Duodenal mucosa (tissue), 2 donors: Measurements from ENCODE around the gene GRXCR2.
"Not testable (repeated sequence)": the region's sequence is repeated elsewhere in the genome, so short reads cannot be mapped to it uniquely, and the experiment has no call there.

Experiments
- H3K27ac ChIP-seq: one replicate; pipeline ENCODE4 v1.7.0; 2013; ENCODE audit warnings: low read depth, low read length
- H3K27me3 ChIP-seq, 2 donors: one replicate each; pipeline ENCODE4 v1.7.0; 2013; ENCODE audit warnings: low read length in 2 of 2, control low read depth in 1 of 2; ENCODE audit not compliant: insufficient read depth in 2 of 2, control insufficient read depth in 1 of 2
- H3K36me3 ChIP-seq, 2 donors: one replicate each; pipeline ENCODE4 v1.7.0; 2013; ENCODE audit warnings: low read length in 2 of 2, control low read depth in 1 of 2; ENCODE audit not compliant: insufficient read depth in 2 of 2, control insufficient read depth in 1 of 2
- H3K4me1 ChIP-seq, 2 donors: one replicate each; pipeline ENCODE4 v1.7.0; 2013; ENCODE audit warnings: low read length in 2 of 2, control low read depth in 1 of 2; ENCODE audit not compliant: insufficient read depth in 2 of 2, control insufficient read depth in 1 of 2
- H3K4me3 ChIP-seq, 2 donors: one replicate each; pipeline ENCODE4 v1.7.0; 2013; ENCODE audit warnings: low read length in 2 of 2, low read depth in 1 of 2
- H3K9ac ChIP-seq, 2 donors: one replicate each; pipeline ENCODE4 v1.7.0; 2013; ENCODE audit warnings: low read length in 2 of 2, low read depth in 1 of 2
- H3K9me3 ChIP-seq, 2 donors: one replicate each; pipeline ENCODE4 v1.7.0; 2013; ENCODE audit warnings: low read length in 2 of 2, control low read depth in 1 of 2; ENCODE audit not compliant: control insufficient read depth in 1 of 2

Gene GRXCR2

DNA sequence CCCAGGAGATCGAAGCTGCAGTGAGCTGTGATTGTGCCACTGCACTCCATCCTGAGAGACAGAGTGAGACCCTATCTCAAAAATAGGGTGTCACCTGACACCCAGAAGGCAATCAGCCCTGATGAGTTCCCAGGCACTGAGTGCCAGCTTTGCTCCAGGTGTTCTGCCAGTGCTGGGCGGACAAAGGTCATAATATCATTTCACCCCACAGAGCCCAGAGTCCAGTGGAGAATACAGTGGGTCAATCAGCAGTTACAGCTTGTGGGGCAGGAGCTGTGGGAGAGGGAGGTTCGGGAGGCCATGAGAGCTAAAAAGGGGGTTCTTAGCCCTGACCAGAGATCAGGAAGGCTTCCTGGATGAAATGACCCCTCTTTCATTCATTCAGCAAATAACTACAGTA, 39.2 kb upstream of the GRXCR2 start:
- Histone ChIP-seq H3K27me3 (no peaks in the 10 kb centered on the region), H3K9ac (no peak overlapping the region), H3K27ac (no peak overlapping the region), H3K4me1 (peaks cover 4 to 5% of the 10 kb centered on the region in 2 donors), H3K4me3 (no peak overlapping the region), H3K9me3 (no peaks in the 10 kb centered on the region), H3K36me3 (no peaks in the 10 kb centered on the region)

GRCh38 chr5:145911164-145911563, 38.4 kb upstream of the GRXCR2 start:
- H3K4me1 ChIP-seq = peaks cover 4 to 5% of the 10 kb centered on the region in 2 donors
- H3K36me3 ChIP-seq = no peaks in the 10 kb centered on the region
- H3K27ac ChIP-seq = no peak overlapping the region
- no peak overlapping the region for H3K4me3 ChIP-seq
- no peaks in the 10 kb centered on the region for H3K9me3 ChIP-seq
- no peak overlapping the region for H3K9ac ChIP-seq
- H3K27me3 ChIP-seq = no peaks in the 10 kb centered on the region

GRCh38 chr5:145908206-145908960, 35.6 kb upstream of the GRXCR2 start:
- Histone ChIP-seq H3K4me3 (no peak overlapping the region), H3K9ac (no peak overlapping the region), H3K36me3 (no peaks in the 10 kb centered on the region), H3K27me3 (no peaks in the 10 kb centered on the region), H3K9me3 (no peaks in the 10 kb centered on the region), H3K27ac (no peak overlapping the region), H3K4me1 (peaks cover 4 to 5% of the 10 kb centered on the region in 2 donors)

DNA sequence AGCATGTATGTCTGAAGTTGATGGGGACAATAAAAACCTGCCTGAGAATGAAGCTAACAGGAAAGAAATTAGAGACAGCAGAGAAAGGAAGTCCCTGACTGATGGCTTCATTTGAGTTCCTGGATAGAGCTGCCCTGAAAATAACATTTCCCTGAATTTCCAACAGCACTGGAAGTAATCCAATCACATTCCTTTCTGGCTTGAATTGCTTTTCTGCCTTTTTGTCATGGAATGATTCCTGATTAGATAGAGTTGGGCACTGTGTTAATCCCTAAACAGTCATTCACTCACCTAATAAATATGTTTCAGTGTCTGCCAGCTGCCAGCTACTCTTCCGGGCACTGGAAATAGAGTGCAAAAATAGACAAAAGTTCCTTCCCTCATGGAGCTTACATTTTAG, 33.6 kb upstream of the GRXCR2 start:
- H3K9ac ChIP-seq = no peak overlapping the region
- H3K4me3 ChIP-seq = no peak overlapping the region
- H3K9me3 ChIP-seq = no peaks in the 10 kb centered on the region
- no peaks in the 10 kb centered on the region for H3K27me3 ChIP-seq
- no peaks in the 10 kb centered on the region for H3K4me1 ChIP-seq
- H3K27ac ChIP-seq = no peak overlapping the region
- no peaks in the 10 kb centered on the region for H3K36me3 ChIP-seq

- Histone ChIP-seq H3K36me3 (no peaks in the 10 kb centered on the region), H3K27ac (no peak overlapping the region), H3K9ac (no peak overlapping the region), H3K4me1 (no peaks in the 10 kb centered on the region), H3K9me3 (no peaks in the 10 kb centered on the region), H3K4me3 (no peak overlapping the region), H3K27me3 (no peaks in the 10 kb centered on the region)
Measured at GRCh38 chr5:145904743-145905142, 31.9 kb upstream of the GRXCR2 start.

DNA sequence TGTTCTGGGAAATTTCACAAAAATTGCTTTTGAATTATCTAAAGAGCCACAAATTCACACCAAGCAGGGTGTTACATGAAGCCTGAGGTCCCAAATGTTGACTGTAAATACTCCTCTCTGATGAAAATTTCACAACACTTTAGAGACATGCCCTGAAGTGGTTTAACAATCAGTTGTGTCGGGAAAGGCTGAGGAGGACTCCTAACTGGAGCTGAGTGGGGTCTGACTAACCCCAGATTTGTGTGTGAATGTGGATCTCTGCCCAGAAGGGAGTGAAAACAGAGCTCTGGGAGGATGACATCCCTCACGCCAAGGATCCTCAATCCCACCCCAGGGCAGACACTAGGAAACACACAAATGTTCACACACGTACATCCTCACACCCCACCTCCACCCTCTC, 31.1 kb upstream of the GRXCR2 start:
- no peaks in the 10 kb centered on the region for H3K27me3 ChIP-seq
- no peak overlapping the region for H3K4me3 ChIP-seq
- H3K4me1 ChIP-seq = no peaks in the 10 kb centered on the region
- H3K9ac ChIP-seq = no peak overlapping the region
- H3K9me3 ChIP-seq = no peaks in the 10 kb centered on the region
- H3K36me3 ChIP-seq = no peaks in the 10 kb centered on the region
- H3K27ac ChIP-seq = no peak overlapping the region

GRCh38 chr5:145903113-145903512, 30.3 kb upstream of the GRXCR2 start:
- H3K36me3 ChIP-seq = no peaks in the 10 kb centered on the region
- no peaks in the 10 kb centered on the region for H3K9me3 ChIP-seq
- no peak overlapping the region for H3K27ac ChIP-seq
- H3K4me1 ChIP-seq = no peaks in the 10 kb centered on the region
- no peak overlapping the region for H3K4me3 ChIP-seq
- no peak overlapping the region for H3K9ac ChIP-seq
- H3K27me3 ChIP-seq = no peaks in the 10 kb centered on the region

GRCh38 chr5:145902421-145902820, 29.6 kb upstream of the GRXCR2 start:
- H3K9me3 ChIP-seq = no peaks in the 10 kb centered on the region
- no peak overlapping the region for H3K4me3 ChIP-seq

DNA sequence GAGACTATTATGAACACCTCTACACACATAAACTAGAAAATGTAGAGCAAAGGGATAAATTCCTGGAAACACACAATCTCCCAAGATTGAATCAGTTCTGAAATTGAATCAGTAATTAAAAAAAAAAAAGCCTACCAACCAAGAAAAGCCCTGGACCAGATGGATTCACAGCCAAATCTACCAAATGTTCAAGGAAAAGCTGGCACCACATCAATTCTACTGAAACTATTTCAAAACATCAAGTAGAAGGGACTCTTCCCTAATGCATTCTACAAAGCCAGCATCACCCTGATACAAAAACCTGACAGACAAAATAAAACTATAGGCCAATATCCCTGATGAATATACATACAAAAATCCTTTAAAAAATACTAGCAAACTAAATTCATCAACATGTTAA, 25.4 kb upstream of the GRXCR2 start:
- Histone ChIP-seq H3K9ac (no peak overlapping the region), H3K27ac (no peak overlapping the region), H3K9me3 (no peaks in the 10 kb centered on the region), H3K4me3 (no peak overlapping the region), H3K4me1 (no peaks in the 10 kb centered on the region), H3K27me3 (no peaks in the 10 kb centered on the region), H3K36me3 (no peaks in the 10 kb centered on the region)

More at GRCh38 chr5:145902421-145902820, 29.6 kb upstream of the GRXCR2 start:
- H3K36me3 ChIP-seq = no peaks in the 10 kb centered on the region
- H3K9ac ChIP-seq = no peak overlapping the region
- H3K27ac ChIP-seq = no peak overlapping the region
- no peaks in the 10 kb centered on the region for H3K4me1 ChIP-seq
- H3K27me3 ChIP-seq = no peaks in the 10 kb centered on the region

DNA sequence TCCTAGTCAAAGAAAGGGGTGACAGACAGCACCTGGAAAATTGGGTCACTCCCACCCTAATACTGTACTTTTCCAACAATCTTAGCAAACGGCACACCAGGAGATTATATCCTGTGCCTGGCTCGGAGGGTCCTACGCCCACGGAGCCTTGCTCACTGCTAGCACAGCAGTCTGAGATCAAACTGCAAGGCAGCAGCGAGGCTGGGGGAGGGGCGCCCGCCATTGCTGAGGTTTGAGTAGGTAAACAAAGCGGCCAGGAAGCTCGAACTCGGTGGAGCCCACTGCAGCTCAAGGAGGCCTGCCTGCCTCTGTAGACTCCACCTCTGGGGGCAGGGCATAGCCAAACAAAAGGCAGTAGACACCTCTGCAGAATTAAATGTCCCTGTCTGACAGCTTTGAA, 18.6 kb upstream of the GRXCR2 start:
- H3K27me3 ChIP-seq, H3K9ac ChIP-seq, H3K9me3 ChIP-seq, H3K4me1 ChIP-seq, H3K27ac ChIP-seq, H3K4me3 ChIP-seq, H3K36me3 ChIP-seq: not testable (repeated sequence)
